Measurements from ENCODE around the gene ZCCHC24. TPM values are rescaled to one million over a fixed set of nuclear protein-coding genes. Genes with fewer than 3 reads are reported as not detected.

Gene ZCCHC24
- total and polyA plus RNA-seq, 2 donors (not counting 3 experiments of a cell fraction or from before 2014, with no cell fraction given): 5.2 to 8.4 TPM

GRCh38 chr10:79346012-79346340, 99.4 kb downstream of the ZCCHC24 start:
- dilution Hi-C loops (cut with MboI; ENCODE audit: extremely low pct_ligation_motif_present, low sequenced_read_pairs): no loop called here
- DNase-seq (ENCODE audit: low read depth, low spot score) (no peak), FAIRE-seq (no peak)
- ChIA-PET POLR2A (interaction anchor here (0.6 kb wide), 1 partner anchor 20 kb away, joined by 3 read pairs; no protein-coding TSS in a partner anchor), CTCF (interaction anchor here (1.3 to 2.4 kb wide), 5 partner anchors 12 to 191 kb away, joined by 4 to 10 read pairs (median 8); no protein-coding TSS in a partner anchor)
- no peak overlapping the region for H2AFZ ChIP-seq (ENCODE audit: low read depth, low read length)
- H3K36me3 ChIP-seq (ENCODE audit: control insufficient read depth in 2 of 2, extremely low read depth in 1 of 2, insufficient read depth in 2 of 2, low read length in 2 of 2): peaks cover 4 to 14% of the 10 kb centered on the region in 2 experiments
- no peak overlapping the region for H3K27ac ChIP-seq (ENCODE audit: insufficient read depth, low read depth, low read length)
- no peak overlapping the region for H3K9ac ChIP-seq (replicated peaks; ENCODE audit: extremely low read depth, insufficient read depth, low read length)
- intact Hi-C loops (cut with micrococcal nuclease): loop anchor here (5.0 to 10.0 kb wide), 4 partner anchors 54 to 591 kb away; no protein-coding TSS in a partner anchor
- H3K9me3 ChIP-seq (replicated peaks; ENCODE audit: control insufficient read depth, insufficient read depth, low read length): no peaks in the 10 kb centered on the region
- peaks cover 20% of the 10 kb centered on the region for H3K79me2 ChIP-seq (ENCODE audit: control insufficient read depth, insufficient read depth, low read length)
- H3K9me1 ChIP-seq (replicated peaks; ENCODE audit: control insufficient read depth, extremely low read depth, insufficient read depth, low read length): no peaks in the 10 kb centered on the region
- peaks cover 11% of the 10 kb centered on the region for H3K4me1 ChIP-seq (ENCODE audit: control insufficient read depth, extremely low read depth, insufficient read depth, low read length)
- H3K27me3 ChIP-seq (ENCODE audit: control insufficient read depth in 2 of 2, insufficient read depth in 2 of 2, low read length in 2 of 2): no peaks in the 10 kb centered on the region
- TF ChIP-seq GATA2 (IDR thresholded peaks at IDR 0.05; ENCODE audit: insufficient read depth, insufficient read length, low read depth, low read length) (no peak), FOS (IDR thresholded peaks at IDR 0.05; ENCODE audit: borderline replicate concordance, insufficient read depth, low read length) (no peak), POLR2AphosphoS5 (IDR thresholded peaks at IDR 0.05; ENCODE audit: insufficient read depth, low read depth, low read length) (no peak), MYC (IDR thresholded peaks at IDR 0.05; ENCODE audit: low read depth, low read length) (no peak), EZH2 (IDR thresholded peaks at IDR 0.05; ENCODE audit: borderline replicate concordance, low read depth, low read length, severe bottlenecking) (no peak), JUN (IDR thresholded peaks at IDR 0.05; ENCODE audit: borderline replicate concordance, insufficient read depth, insufficient read length, low read depth) (no peak), POLR2A (IDR thresholded peaks at IDR 0.05; ENCODE audit: low read depth, low read length) (no peak)
- TF ChIP-seq, protein P1, sequence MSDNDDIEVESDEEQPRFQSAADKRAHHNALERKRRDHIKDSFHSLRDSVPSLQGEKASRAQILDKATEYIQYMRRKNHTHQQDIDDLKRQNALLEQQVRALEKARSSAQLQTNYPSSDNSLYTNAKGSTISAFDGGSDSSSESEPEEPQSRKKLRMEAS (IDR thresholded peaks at IDR 0.05; ENCODE audit: insufficient read depth, insufficient read length): no peak
- TF ChIP-seq, protein P2, sequence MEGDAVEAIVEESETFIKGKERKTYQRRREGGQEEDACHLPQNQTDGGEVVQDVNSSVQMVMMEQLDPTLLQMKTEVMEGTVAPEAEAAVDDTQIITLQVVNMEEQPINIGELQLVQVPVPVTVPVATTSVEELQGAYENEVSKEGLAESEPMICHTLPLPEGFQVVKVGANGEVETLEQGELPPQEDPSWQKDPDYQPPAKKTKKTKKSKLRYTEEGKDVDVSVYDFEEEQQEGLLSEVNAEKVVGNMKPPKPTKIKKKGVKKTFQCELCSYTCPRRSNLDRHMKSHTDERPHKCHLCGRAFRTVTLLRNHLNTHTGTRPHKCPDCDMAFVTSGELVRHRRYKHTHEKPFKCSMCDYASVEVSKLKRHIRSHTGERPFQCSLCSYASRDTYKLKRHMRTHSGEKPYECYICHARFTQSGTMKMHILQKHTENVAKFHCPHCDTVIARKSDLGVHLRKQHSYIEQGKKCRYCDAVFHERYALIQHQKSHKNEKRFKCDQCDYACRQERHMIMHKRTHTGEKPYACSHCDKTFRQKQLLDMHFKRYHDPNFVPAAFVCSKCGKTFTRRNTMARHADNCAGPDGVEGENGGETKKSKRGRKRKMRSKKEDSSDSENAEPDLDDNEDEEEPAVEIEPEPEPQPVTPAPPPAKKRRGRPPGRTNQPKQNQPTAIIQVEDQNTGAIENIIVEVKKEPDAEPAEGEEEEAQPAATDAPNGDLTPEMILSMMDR (IDR thresholded peaks at IDR 0.05; ENCODE audit: extremely low read depth in 1 of 2, insufficient read depth in 1 of 2, low read depth in 1 of 2, low read length in 2 of 2): no peak
- no peak overlapping the region for H3K4me2 ChIP-seq (ENCODE audit: insufficient read depth, low read length)
- BruUV-seq (replicated peaks): no TSS peak
- no peaks in the 10 kb centered on the region for H4K20me1 ChIP-seq (replicated peaks; ENCODE audit: control insufficient read depth, extremely low read depth, insufficient read depth, low read length)
- no peak overlapping the region for H3K4me3 ChIP-seq (replicated peaks in 1 of 3; ENCODE audit: insufficient read depth in 1 of 3, low read depth in 1 of 3, low read length in 3 of 3)

Data from endothelial cell of umbilical vein (primary cell).